Measurements from ENCODE around the gene LYPD6.

GRCh38 chr2:149513461-149513860, 183.1 kb downstream of the LYPD6 start:
- TF ChIP-seq CTCF (conservative IDR thresholded peaks at IDR 0.05; ENCODE audit: low read depth, low read length) (no peak), EZH2phosphoT487 (IDR thresholded peaks at IDR 0.05; ENCODE audit: borderline replicate concordance, low read length) (no peak)
